PC-9 (cell line): Measurements from ENCODE around the gene TMEM150C.

Experiments
- EZH2 ChIP-seq: fragments of 200-600 bp; sonication (generic); IDR thresholded peaks from 2 replicates; pipeline ENCODE4 v1.8.0; 2017; ENCODE audit warnings: antibody characterized with exemption, low read depth
- TF ChIP-seq, protein P1 (sequence below): fragments of 200-600 bp; sonication (generic); conservative IDR thresholded peaks from 2 replicates; pipeline ENCODE4 v1.6.1; 2017; ENCODE audit warnings: mixed run types, antibody characterized with exemption, mild to moderate bottlenecking, moderate library complexity

DNA sequence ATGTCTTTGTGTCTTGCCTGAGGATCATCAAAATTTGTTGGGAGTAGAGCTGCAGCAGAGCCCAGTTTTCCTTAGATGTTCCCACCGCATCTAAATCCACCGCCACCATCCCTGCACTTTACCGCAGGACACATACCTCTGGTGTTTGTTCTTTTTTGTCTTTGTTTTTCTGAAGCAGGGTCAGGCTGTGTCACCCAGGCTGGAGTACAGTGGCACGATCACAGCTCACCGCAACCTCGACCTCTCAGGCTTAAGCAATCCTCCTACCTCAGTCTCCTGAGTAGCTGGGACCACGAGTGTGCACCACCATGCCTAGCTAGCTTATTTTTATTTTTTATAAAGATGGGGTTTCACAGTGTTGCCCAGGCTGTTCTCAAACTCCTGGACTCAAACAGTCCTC lies 126.8 kb downstream of the TMEM150C start:
- TF ChIP-seq, protein P1, sequence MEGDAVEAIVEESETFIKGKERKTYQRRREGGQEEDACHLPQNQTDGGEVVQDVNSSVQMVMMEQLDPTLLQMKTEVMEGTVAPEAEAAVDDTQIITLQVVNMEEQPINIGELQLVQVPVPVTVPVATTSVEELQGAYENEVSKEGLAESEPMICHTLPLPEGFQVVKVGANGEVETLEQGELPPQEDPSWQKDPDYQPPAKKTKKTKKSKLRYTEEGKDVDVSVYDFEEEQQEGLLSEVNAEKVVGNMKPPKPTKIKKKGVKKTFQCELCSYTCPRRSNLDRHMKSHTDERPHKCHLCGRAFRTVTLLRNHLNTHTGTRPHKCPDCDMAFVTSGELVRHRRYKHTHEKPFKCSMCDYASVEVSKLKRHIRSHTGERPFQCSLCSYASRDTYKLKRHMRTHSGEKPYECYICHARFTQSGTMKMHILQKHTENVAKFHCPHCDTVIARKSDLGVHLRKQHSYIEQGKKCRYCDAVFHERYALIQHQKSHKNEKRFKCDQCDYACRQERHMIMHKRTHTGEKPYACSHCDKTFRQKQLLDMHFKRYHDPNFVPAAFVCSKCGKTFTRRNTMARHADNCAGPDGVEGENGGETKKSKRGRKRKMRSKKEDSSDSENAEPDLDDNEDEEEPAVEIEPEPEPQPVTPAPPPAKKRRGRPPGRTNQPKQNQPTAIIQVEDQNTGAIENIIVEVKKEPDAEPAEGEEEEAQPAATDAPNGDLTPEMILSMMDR = no peak
- TF ChIP-seq EZH2 = no peak
